NCI-H1436 treated with DMSO at 0.1 percent for 48 hours (cell line): ENCODE results near the gene ANLN.

Experiments
- DNase-seq: peaks from one replicate; lab custom pipeline; 2025; lab: John Stamatoyannopoulos, UW

The ANLN gene

GRCh38 chr7:36408589-36408988, 18.9 kb downstream of the ANLN start:
- DNase-seq: peak; percentile 5

GRCh38 chr7:36409180-36409579, 19.5 kb downstream of the ANLN start:
- no peak for DNase-seq

- no peak for DNase-seq
Measured at GRCh38 chr7:36415144-36415543, 25.5 kb downstream of the ANLN start.

- no peak for DNase-seq
Measured at GRCh38 chr7:36416251-36416650, 26.6 kb downstream of the ANLN start.

- no peak for DNase-seq
Measured at GRCh38 chr7:36420307-36420706, 30.6 kb downstream of the ANLN start.

- DNase-seq: no peak
Measured at GRCh38 chr7:36422072-36422471, 32.4 kb downstream of the ANLN start.

- no peak for DNase-seq
Measured at GRCh38 chr7:36423633-36424032, 34.0 kb downstream of the ANLN start.

- DNase-seq: no peak
Measured at GRCh38 chr7:36430186-36430585, 40.5 kb downstream of the ANLN start.

- DNase-seq: no peak
Measured at GRCh38 chr7:36430881-36431280, 41.2 kb downstream of the ANLN start.

- DNase-seq: no peak
Measured at GRCh38 chr7:36438211-36438610, 48.5 kb downstream of the ANLN start.

GRCh38 chr7:36439624-36440023, 50.0 kb downstream of the ANLN start:
- no peak for DNase-seq

GRCh38 chr7:36440880-36441279, 51.2 kb downstream of the ANLN start:
- DNase-seq: no peak

- no peak for DNase-seq
Measured at GRCh38 chr7:36441344-36442022, 51.8 kb downstream of the ANLN start.

GRCh38 chr7:36448781-36449379, 59.2 kb downstream of the ANLN start:
- no peak for DNase-seq

- no peak for DNase-seq
Measured at GRCh38 chr7:36449685-36450084, 60.0 kb downstream of the ANLN start.

GRCh38 chr7:36453769-36454168, 64.1 kb downstream of the ANLN start:
- DNase-seq: no peak

GRCh38 chr7:36455646-36456045, 66.0 kb downstream of the ANLN start:
- DNase-seq: no peak

GRCh38 chr7:36456138-36456537, 66.5 kb downstream of the ANLN start:
- DNase-seq: no peak

GRCh38 chr7:36456548-36456947, 66.9 kb downstream of the ANLN start:
- DNase-seq: no peak

GRCh38 chr7:36459236-36459960, 69.7 kb downstream of the ANLN start:
- no peak for DNase-seq

- no peak for DNase-seq
Measured at GRCh38 chr7:36460811-36461429, 71.3 kb downstream of the ANLN start.

- no peak for DNase-seq
Measured at GRCh38 chr7:36462551-36463137, 73.0 kb downstream of the ANLN start.

GRCh38 chr7:36464271-36464670, 74.6 kb downstream of the ANLN start:
- no peak for DNase-seq
